ENCODE measurements around the gene C1QTNF12. TPM values are rescaled to one million over a fixed set of nuclear protein-coding genes. Genes with fewer than 3 reads are reported as not detected.

C1QTNF12 gene
- total RNA-seq, 1 donor from 2014 or later: 2.5 TPM

- no peaks in the 10 kb centered on the region for H3K27me3 Mint-ChIP-seq
- peaks cover 14% of the 10 kb centered on the region for H3K4me1 Mint-ChIP-seq (ENCODE audit: unreplicated experiment)
- H3K9me3 Mint-ChIP-seq: no peaks in the 10 kb centered on the region
- no peaks in the 10 kb centered on the region for H3K36me3 Mint-ChIP-seq
- H3K27ac Mint-ChIP-seq: peak overlapping the region; percentile 7
- no peak for DNase-seq (ENCODE audit: extremely low spot score, unreplicated experiment)
- TF ChIP-seq CTCF (conservative IDR thresholded peaks at IDR 0.05): no peak
- H3K4me3 Mint-ChIP-seq: peak overlapping the region; percentile 67
Measured at GRCh38 chr1:1275836-1276235, 29.3 kb upstream of the C1QTNF12 start.

GRCh38 chr1:1274931-1275431 is 28.5 kb upstream of the C1QTNF12 start:
- peaks cover 2% of the 10 kb centered on the region for H3K36me3 Mint-ChIP-seq
- H3K4me1 Mint-ChIP-seq (ENCODE audit: unreplicated experiment): peaks cover 22% of the 10 kb centered on the region
- no peak for DNase-seq (ENCODE audit: extremely low spot score, unreplicated experiment)
- H3K27ac Mint-ChIP-seq: peak overlapping the region; percentile 64
- no peak for TF ChIP-seq CTCF (conservative IDR thresholded peaks at IDR 0.05)
- H3K27me3 Mint-ChIP-seq: no peaks in the 10 kb centered on the region
- H3K4me3 Mint-ChIP-seq: peak overlapping the region; percentile 80
- H3K9me3 Mint-ChIP-seq: no peaks in the 10 kb centered on the region

- Mint-ChIP-seq H3K4me1 (ENCODE audit: unreplicated experiment) (peaks cover 26% of the 10 kb centered on the region), H3K9me3 (no peaks in the 10 kb centered on the region), H3K36me3 (peaks cover 5% of the 10 kb centered on the region), H3K4me3 (peak overlapping the region; percentile 80), H3K27me3 (no peaks in the 10 kb centered on the region), H3K27ac (peak overlapping the region; percentile 64)
- DNase-seq (ENCODE audit: extremely low spot score, unreplicated experiment): no peak
- TF ChIP-seq CTCF (conservative IDR thresholded peaks at IDR 0.05): no peak
Measured at GRCh38 chr1:1274299-1274930, 27.9 kb upstream of the C1QTNF12 start.

GRCh38 chr1:1273512-1274298 is 27.2 kb upstream of the C1QTNF12 start, which contains the start of gene UBE2J2:
TSS of gene UBE2J2 (minus strand) at chr1:1273854. CDS start at chr1:1267992, 5,862 bp downstream.
- peaks cover 26% of the 10 kb centered on the region for H3K4me1 Mint-ChIP-seq (ENCODE audit: unreplicated experiment)
- no peaks in the 10 kb centered on the region for H3K9me3 Mint-ChIP-seq
- H3K27me3 Mint-ChIP-seq: no peaks in the 10 kb centered on the region
- peaks cover 5% of the 10 kb centered on the region for H3K36me3 Mint-ChIP-seq
- TF ChIP-seq CTCF (conservative IDR thresholded peaks at IDR 0.05): no peak
- H3K27ac Mint-ChIP-seq: peak within 1 kb of the TSS; percentile 84
- peak within 1 kb of the TSS; percentile 90 for H3K4me3 Mint-ChIP-seq
- DNase-seq (ENCODE audit: extremely low spot score, unreplicated experiment): peak; percentile 93

- Mint-ChIP-seq H3K27ac (peak overlapping the region; percentile 84), H3K36me3 (peaks cover 5% of the 10 kb centered on the region)
Measured at GRCh38 chr1:1273209-1273511, 26.6 kb upstream of the C1QTNF12 start.

More at GRCh38 chr1:1273209-1273511, 26.6 kb upstream of the C1QTNF12 start:
- Mint-ChIP-seq H3K27me3 (no peaks in the 10 kb centered on the region), H3K9me3 (no peaks in the 10 kb centered on the region), H3K4me3 (peak overlapping the region; percentile 90), H3K4me1 (ENCODE audit: unreplicated experiment) (peaks cover 26% of the 10 kb centered on the region)
- DNase-seq (ENCODE audit: extremely low spot score, unreplicated experiment): no peak
- TF ChIP-seq CTCF (conservative IDR thresholded peaks at IDR 0.05): no peak
